Measurements from ENCODE around the gene PRR35.

Gene PRR35

DNA sequence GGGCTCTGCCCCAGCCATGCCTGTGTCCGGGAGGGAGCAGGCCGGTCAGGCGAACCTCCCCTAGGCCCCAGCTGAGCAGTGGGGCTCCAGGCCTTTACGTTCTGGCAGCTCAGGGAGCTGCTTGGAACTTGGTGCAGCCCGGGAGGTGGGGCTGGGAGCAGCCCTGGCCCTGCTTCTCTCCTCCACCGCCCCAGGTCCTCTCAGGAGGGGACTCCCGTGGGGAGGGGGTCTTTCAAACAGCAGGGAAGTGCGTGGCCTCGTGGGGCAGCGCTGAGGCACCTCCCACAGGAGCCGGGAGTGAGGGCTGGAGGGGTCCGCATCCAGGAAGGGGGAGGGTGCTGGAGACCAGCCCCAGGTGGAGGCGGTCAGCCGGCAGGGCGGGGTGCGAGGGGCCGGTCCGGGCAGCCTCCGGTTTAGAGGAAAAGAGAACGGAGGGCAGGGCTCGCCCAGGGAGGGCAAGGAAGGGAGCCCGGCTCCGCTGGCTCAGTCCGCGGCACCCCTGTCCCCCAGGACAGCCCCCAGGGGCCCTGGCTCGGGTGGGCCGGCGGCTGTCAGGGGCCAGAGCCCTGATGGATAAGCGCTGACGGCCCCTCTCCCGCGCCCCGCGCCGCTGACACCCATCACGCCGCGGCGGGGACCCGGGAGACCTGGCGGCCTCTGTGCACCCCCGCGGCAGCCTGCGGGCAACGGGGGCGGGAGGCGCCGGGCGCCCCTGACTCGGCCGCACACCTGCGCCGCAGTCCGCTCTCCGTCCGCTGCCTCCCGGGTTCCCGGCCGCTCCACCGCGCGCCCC lies 587 bp upstream of the PRR35 start:
- H3K9me3 ChIP-seq (ENCODE audit: severe bottlenecking) = no peaks in the 10 kb centered on the region
- peak overlapping the region; percentile 29 for H3K4me3 ChIP-seq (ENCODE audit: low read depth, low read length)
- TF ChIP-seq, protein P1, sequence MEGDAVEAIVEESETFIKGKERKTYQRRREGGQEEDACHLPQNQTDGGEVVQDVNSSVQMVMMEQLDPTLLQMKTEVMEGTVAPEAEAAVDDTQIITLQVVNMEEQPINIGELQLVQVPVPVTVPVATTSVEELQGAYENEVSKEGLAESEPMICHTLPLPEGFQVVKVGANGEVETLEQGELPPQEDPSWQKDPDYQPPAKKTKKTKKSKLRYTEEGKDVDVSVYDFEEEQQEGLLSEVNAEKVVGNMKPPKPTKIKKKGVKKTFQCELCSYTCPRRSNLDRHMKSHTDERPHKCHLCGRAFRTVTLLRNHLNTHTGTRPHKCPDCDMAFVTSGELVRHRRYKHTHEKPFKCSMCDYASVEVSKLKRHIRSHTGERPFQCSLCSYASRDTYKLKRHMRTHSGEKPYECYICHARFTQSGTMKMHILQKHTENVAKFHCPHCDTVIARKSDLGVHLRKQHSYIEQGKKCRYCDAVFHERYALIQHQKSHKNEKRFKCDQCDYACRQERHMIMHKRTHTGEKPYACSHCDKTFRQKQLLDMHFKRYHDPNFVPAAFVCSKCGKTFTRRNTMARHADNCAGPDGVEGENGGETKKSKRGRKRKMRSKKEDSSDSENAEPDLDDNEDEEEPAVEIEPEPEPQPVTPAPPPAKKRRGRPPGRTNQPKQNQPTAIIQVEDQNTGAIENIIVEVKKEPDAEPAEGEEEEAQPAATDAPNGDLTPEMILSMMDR (IDR thresholded peaks at IDR 0.05; ENCODE audit: low read depth, low read length) = peak; percentile 25; the same call in 1 of the 2 replicates
- no peak overlapping the region for H3K27ac ChIP-seq
- peaks cover 8% of the 10 kb centered on the region for H3K27me3 ChIP-seq (ENCODE audit: insufficient read depth, low read depth, severe bottlenecking)
- no peak for DNase-seq
- no peaks in the 10 kb centered on the region for H3K36me3 ChIP-seq

DNA sequence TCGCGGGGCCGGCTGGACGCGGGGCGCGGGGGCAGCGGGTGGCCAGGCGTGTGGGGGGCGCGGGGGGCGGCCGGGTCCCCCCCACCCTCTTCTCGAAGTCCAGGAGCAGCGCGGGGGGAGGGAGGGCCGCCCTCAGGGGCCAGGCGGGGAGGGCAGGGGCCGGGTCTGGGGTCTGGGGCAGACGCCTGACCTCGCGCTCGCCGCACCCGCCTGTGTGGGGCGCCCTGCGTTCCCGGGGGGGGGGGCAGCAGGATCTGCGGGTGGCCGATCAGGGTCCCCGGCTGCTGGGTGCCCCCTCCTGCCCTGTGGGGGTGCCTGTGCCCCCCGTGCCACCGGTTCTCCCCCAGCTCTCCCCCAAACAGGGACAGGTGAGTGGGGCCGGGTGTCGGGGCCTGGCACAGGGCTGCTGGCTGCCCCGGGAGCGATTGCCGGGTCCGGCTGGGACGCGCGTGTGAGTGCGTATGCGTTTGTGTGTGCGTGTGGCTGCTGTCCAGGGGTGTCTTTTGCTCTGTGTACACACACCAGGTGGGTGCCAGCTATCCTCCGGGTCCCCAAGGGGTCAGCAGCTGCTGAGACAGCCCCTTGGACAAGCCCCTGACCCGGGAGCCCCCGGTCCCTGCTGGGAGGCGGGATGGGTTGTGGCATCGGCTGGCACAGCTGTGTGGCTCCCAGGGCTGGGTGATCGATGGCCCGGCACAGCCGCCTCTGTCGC lies 663 bp downstream of the PRR35 start:
- Histone ChIP-seq H3K27ac (no peak overlapping the region), H3K4me3 (ENCODE audit: low read depth, low read length) (no peak overlapping the region; the same call in 1 of the 2 replicates), H3K36me3 (no peaks in the 10 kb centered on the region), H3K9me3 (ENCODE audit: severe bottlenecking) (no peaks in the 10 kb centered on the region), H3K27me3 (ENCODE audit: insufficient read depth, low read depth, severe bottlenecking) (peaks cover 8% of the 10 kb centered on the region)
- TF ChIP-seq, protein P1 (IDR thresholded peaks at IDR 0.05; ENCODE audit: low read depth, low read length) = no peak
- DNase-seq = no peak

DNA sequence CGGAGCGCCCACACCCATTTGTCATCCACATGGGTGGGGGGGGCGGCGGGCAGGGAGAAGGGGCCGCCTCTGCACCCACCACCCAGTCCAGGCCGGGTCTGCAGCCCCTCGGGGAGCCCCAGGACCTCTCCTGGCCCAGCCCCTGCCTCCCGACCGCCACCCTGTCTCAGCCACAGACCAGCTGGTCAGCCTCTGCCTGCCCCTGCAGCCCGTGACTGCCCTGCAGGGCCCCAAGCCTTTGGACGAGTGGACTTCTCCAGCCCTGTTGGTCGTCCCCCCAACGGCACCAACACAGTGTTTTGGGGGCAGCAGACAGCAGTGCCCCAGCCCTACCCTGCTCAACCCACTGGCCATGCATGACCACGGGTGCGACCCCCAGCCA lies 1.2 kb downstream of the PRR35 start:
- peaks cover 8% of the 10 kb centered on the region for H3K27me3 ChIP-seq (ENCODE audit: insufficient read depth, low read depth, severe bottlenecking)
- H3K27ac ChIP-seq = no peak overlapping the region

DNA sequence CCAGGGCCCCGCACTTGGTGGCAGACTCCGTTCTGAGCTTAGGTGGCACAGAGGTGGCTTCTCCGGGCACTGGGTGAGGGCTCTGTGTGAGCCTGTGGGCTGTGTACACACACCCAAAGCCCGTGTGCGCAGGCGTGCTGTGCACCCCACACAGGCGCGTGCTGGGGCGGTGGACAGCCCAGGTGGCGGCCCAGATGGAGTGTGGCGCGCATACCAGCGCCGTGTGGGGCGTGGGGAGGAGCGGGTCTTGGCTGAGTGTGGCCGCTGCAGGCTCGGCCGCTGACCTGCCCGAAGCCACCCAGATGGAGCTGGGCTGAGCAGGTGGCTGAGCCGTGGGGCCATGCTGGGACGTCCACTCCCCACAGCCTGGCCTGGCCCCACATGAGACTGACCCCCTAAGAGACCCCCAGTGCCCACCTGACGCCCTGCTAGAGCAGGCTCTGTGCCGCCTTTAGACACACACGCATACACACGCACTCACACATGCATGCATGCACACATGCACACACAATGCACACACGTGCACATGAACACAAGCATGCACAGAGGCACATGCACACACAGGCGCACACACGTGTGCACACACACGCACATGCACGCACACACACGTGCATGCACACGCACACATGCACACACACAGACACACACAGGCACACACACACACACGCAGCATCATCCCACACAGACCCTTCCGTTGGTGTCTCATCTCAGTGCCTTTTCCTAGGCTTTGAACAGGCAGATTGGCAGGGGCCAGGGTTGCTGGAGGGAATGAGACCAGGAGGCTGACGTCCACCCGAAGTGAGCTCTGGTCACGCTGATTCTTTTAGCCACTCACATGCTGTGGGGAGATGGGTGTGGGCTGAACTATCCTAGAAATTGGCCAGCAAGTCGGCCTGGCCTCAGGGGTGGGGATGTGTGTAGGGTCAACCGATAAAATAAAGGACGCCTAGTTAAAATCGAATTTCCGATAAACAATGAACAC lies 2.1 kb downstream of the PRR35 start:
- no peaks in the 10 kb centered on the region for H3K9me3 ChIP-seq (ENCODE audit: severe bottlenecking)
- H3K36me3 ChIP-seq = no peaks in the 10 kb centered on the region
- peaks cover 8% of the 10 kb centered on the region for H3K27me3 ChIP-seq (ENCODE audit: insufficient read depth, low read depth, severe bottlenecking)
- DNase-seq = peak; percentile 36
- H3K27ac ChIP-seq = no peak overlapping the region
- H3K4me3 ChIP-seq (ENCODE audit: low read depth, low read length) = no peak overlapping the region
- TF ChIP-seq, protein P1 (IDR thresholded peaks at IDR 0.05; ENCODE audit: low read depth, low read length) = no peak

More for the DNA sequence above, 1.2 kb downstream of the PRR35 start:
- Histone ChIP-seq H3K9me3 (ENCODE audit: severe bottlenecking) (no peaks in the 10 kb centered on the region), H3K36me3 (no peaks in the 10 kb centered on the region), H3K4me3 (ENCODE audit: low read depth, low read length) (no peak overlapping the region)
- no peak for DNase-seq
- TF ChIP-seq, protein P1 (IDR thresholded peaks at IDR 0.05; ENCODE audit: low read depth, low read length) = no peak

DNA sequence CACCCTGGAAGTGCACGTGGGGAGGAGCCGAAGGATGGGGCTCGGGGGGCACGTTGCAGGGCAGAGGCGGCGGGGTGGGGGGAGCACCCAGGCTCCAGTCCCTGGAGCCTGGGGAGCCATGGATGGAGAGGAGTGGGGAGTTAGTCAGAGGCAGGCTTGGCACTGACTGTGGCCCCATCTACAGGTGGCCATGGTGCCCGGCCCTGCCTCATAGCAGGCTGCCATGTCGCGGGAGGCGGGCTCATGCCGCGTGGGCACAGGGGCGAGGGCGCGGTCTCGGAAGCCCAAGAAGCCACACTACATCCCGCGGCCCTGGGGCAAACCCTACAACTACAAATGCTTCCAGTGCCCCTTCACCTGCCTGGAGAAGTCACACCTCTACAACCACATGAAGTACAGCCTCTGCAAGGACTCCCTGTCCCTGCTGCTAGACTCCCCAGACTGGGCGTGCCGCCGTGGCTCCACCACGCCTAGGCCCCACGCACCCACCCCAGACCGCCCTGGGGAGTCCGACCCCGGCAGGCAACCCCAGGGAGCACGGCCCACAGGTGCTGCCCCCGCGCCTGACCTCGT lies 3.0 kb downstream of the PRR35 start:
- TF ChIP-seq, protein P1 (IDR thresholded peaks at IDR 0.05; ENCODE audit: low read depth, low read length) = no peak
- H3K9me3 ChIP-seq (ENCODE audit: severe bottlenecking) = no peaks in the 10 kb centered on the region
- peaks cover 8% of the 10 kb centered on the region for H3K27me3 ChIP-seq (ENCODE audit: insufficient read depth, low read depth, severe bottlenecking)
- no peak overlapping the region for H3K27ac ChIP-seq
- DNase-seq = no peak
- no peak overlapping the region for H3K4me3 ChIP-seq (ENCODE audit: low read depth, low read length)
- no peaks in the 10 kb centered on the region for H3K36me3 ChIP-seq
